ENCODE results near the gene PLA2G4A.

- no peak for TF ChIP-seq CTCF (IDR thresholded peaks at IDR 0.05)
- TF ChIP-seq POLR2A (IDR thresholded peaks at IDR 0.05): no peak
Observed at GRCh38 chr1:186980400-186980799, 151.7 kb downstream of the PLA2G4A start.
